Ishikawa (cell line): ENCODE measurements around the gene SUSD2.

Source experiments
- CEBPB ChIP-seq: IDR thresholded peaks from 2 replicates; pipeline ENCODE4 v1.6.1; 2012
- CREB1 ChIP-seq: IDR thresholded peaks from 2 replicates; pipeline ENCODE4 v1.6.1; 2012; ENCODE audit warnings: low read depth
- EGR1 ChIP-seq: IDR thresholded peaks from 2 replicates; pipeline ENCODE4 v1.6.1; 2012
- EP300 ChIP-seq: IDR thresholded peaks from 2 replicates; pipeline ENCODE4 v1.6.1; 2012; ENCODE audit warnings: borderline replicate concordance
- FOXM1 ChIP-seq: IDR thresholded peaks from 2 replicates; pipeline ENCODE4 v1.6.1; 2012; ENCODE audit warnings: low read depth, borderline replicate concordance
- NFIC ChIP-seq: IDR thresholded peaks from 2 replicates; pipeline ENCODE4 v1.6.1; 2012
- RAD21 ChIP-seq: IDR thresholded peaks from 2 replicates; pipeline ENCODE4 v1.6.1; 2012; ENCODE audit warnings: low read depth
- REST ChIP-seq: IDR thresholded peaks from 2 replicates; pipeline ENCODE4 v1.6.1; 2012; ENCODE audit warnings: low read depth, mild to moderate bottlenecking
- TAF1 ChIP-seq: IDR thresholded peaks from 2 replicates; pipeline ENCODE4 v1.6.1; 2012; ENCODE audit warnings: low read depth, mild to moderate bottlenecking
- TCF12 ChIP-seq: IDR thresholded peaks from 2 replicates; pipeline ENCODE4 v1.6.1; 2012; ENCODE audit warnings: low read depth
- TEAD4 ChIP-seq: IDR thresholded peaks from 2 replicates; pipeline ENCODE4 v1.6.1; 2012
- USF1 ChIP-seq: IDR thresholded peaks from 2 replicates; pipeline ENCODE4 v1.6.1; 2012
- YY1 ChIP-seq: IDR thresholded peaks from 2 replicates; pipeline ENCODE4 v1.6.1; 2012; ENCODE audit warnings: low read depth
- ZBTB7A ChIP-seq: IDR thresholded peaks from 2 replicates; pipeline ENCODE4 v1.6.1; 2012; ENCODE audit warnings: low read depth
- TF ChIP-seq, protein P1 (sequence below): IDR thresholded peaks from 2 replicates; pipeline ENCODE4 v1.6.1; 2012

Gene SUSD2

DNA sequence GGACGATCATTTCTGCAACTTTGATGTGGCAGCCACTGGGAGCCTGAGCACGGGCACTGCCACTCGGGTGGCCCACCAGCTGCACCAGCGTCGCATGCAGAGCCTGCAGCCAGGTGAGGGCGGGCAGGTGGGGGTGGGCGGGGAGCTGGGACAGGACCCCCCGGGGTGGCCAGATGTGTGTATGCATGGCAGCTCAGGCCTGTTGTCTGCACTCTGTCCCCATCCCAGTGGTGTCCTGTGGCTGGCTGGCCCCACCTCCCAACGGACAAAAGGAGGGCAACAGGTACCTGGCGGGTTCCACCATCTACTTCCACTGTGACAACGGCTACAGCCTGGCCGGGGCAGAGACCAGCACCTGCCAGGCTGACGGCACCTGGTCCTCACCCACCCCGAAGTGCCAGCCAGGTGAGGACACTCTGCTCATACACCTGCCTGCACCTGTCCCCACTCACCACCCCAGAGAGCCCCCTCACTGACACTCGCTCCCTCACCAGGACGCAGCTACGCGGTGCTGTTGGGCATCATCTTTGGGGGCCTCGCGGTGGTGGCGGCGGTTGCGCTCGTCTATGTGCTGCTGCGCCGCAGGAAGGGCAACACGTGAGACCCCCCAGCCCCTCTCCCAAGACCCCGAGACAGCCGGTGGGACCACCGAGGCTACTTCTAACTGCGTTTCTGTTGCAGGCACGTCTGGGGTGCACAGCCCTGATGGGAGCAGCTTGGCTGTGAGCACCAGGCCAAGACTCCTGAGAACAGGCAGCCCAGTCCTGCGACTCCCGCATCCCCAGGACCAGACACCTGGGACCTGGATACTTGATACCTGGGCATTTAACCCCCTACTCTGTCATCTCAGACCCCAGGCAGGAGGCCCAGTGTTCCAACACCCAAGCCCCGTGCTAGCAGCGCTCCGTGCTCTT is 6.7 kb downstream of the SUSD2 start:
- no peak for TF ChIP-seq RAD21
- no peak for TF ChIP-seq CEBPB
- TF ChIP-seq, protein P1, sequence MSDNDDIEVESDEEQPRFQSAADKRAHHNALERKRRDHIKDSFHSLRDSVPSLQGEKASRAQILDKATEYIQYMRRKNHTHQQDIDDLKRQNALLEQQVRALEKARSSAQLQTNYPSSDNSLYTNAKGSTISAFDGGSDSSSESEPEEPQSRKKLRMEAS = no peak
- no peak for TF ChIP-seq YY1
- TF ChIP-seq TAF1 = no peak

DNA sequence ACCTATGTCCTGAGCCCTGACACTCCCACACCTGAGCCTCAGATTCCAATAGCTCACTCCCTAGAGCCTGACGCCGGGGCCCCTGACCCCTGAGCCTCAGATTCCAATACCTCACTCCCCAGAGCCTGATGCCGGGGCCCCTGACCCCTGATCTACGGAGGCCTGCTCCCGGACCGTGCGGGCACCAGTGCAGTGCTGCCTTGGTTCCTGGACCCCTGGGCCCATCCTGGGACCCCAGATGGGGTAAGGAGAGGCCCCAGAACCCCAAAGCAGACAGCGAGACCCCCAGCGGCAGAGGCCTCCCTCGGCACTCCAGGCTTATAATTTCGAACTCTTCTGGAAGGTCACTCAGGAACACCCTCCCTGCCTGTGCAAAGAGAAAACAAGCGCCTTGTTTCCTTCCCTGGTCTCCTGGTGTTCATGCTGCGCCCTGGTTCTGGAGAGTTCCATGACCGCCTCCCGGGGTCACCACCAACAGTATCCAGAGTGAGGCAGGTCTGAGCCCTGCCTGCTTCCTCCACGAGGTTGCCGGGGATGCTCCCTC is 7.5 kb downstream of the SUSD2 start:
- TF ChIP-seq, protein P1 = no peak
- no peak for TF ChIP-seq CREB1
- no peak; the same call in 1 of the 2 replicates for TF ChIP-seq ZBTB7A
- TF ChIP-seq YY1 = no peak
- TF ChIP-seq REST = no peak
- no peak for TF ChIP-seq EP300
- no peak for TF ChIP-seq NFIC
- no peak for TF ChIP-seq TCF12
- no peak for TF ChIP-seq TEAD4
- TF ChIP-seq FOXM1 = no peak
- no peak for TF ChIP-seq EGR1
- TF ChIP-seq USF1 = no peak

- peak; percentile 89 for TF ChIP-seq TCF12
- no peak for TF ChIP-seq USF1
- peak; percentile 97 for TF ChIP-seq TEAD4
- TF ChIP-seq ZBTB7A = peak; percentile 69
- 0 out of 2 replicates have a peak, but pooled peaks have one; percentile 19 for TF ChIP-seq EGR1
- TF ChIP-seq RAD21 = peak; percentile 99
- peak; percentile 72 for TF ChIP-seq EP300
- no peak for TF ChIP-seq CREB1
- peak; percentile 8; the same call in 1 of the 2 replicates for TF ChIP-seq YY1
- TF ChIP-seq NFIC = peak; percentile 97
- TF ChIP-seq, protein P1 = peak; percentile 47; the same call in 1 of the 2 replicates
- TF ChIP-seq CEBPB = no peak
- TF ChIP-seq FOXM1 = peak; percentile 30; the same call in 1 of the 2 replicates
Measured at GRCh38 chr22:24189249-24190158, 8.2 kb downstream of the SUSD2 start.

DNA sequence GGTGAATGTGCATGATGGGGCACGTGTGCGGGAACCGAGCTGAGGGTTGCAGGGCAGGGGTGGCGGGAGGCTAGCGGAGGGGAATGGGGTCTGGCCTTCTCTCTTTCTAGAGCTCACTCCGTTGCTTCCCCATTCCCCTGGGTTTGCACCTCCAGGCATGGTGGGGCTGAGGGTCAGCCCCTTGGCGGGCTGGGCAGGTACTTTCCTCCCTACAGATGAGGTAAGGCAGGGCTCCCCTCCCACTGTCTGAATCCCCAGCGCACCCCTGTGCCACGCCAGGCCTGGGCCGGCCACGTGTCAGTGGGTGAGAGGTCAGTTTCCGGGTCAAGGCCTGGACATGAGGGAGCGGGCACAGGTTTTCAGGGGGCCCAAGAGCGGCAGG is 8.9 kb downstream of the SUSD2 start:
- TF ChIP-seq YY1 = no peak
- no peak for TF ChIP-seq EGR1
- no peak for TF ChIP-seq REST
- TF ChIP-seq RAD21 = no peak
- TF ChIP-seq FOXM1 = no peak
- TF ChIP-seq CEBPB = no peak
- no peak for TF ChIP-seq ZBTB7A
- no peak for TF ChIP-seq USF1
- TF ChIP-seq CREB1 = no peak
- TF ChIP-seq TEAD4 = no peak
- no peak for TF ChIP-seq EP300
- TF ChIP-seq NFIC = no peak
- TF ChIP-seq TAF1 = no peak
- TF ChIP-seq, protein P1 = no peak
